Measurements from ENCODE around the gene TSNAX.
"Not testable (repeated sequence)": the region's sequence is repeated elsewhere in the genome, so short reads cannot be mapped to it uniquely, and the experiment has no call there.

The TSNAX gene

GRCh38 chr1:231561647-231562383 is 33.3 kb downstream of the TSNAX start:
- no peak for DNase-seq (ENCODE audit: low read depth)

- DNase-seq (ENCODE audit: low read depth) = no peak
Observed at GRCh38 chr1:231563247-231563646, 34.8 kb downstream of the TSNAX start.

- DNase-seq (ENCODE audit: low read depth) = no peak
Observed at GRCh38 chr1:231564373-231564772, 35.9 kb downstream of the TSNAX start.

DNA sequence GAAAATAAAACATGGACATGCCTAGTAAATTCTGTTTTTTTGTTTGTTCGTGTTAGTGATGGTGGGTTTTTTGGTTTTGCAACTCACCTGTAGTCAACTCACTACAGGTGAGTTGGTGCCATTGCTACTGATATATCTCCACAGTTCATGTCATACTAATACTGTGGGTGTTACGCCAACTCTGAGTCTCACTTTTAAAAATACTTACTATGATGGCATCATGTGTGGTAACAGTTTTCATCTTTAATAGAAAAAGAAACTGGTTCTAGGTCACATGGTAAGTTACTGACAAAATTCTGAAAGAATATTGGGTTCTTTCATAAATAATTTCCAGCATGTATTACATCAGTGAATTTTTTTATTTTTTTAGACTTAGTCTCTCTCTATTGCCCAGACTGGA is 38.0 kb downstream of the TSNAX start:
- no peak for DNase-seq (ENCODE audit: low read depth)

GRCh38 chr1:231570262-231570661 is 41.8 kb downstream of the TSNAX start:
- not testable (repeated sequence) for DNase-seq (ENCODE audit: low read depth)

GRCh38 chr1:231571904-231572303 is 43.4 kb downstream of the TSNAX start:
- DNase-seq (ENCODE audit: low read depth) = no peak

- DNase-seq (ENCODE audit: low read depth) = no peak
Observed at GRCh38 chr1:231575472-231575871, 47.0 kb downstream of the TSNAX start.

DNA sequence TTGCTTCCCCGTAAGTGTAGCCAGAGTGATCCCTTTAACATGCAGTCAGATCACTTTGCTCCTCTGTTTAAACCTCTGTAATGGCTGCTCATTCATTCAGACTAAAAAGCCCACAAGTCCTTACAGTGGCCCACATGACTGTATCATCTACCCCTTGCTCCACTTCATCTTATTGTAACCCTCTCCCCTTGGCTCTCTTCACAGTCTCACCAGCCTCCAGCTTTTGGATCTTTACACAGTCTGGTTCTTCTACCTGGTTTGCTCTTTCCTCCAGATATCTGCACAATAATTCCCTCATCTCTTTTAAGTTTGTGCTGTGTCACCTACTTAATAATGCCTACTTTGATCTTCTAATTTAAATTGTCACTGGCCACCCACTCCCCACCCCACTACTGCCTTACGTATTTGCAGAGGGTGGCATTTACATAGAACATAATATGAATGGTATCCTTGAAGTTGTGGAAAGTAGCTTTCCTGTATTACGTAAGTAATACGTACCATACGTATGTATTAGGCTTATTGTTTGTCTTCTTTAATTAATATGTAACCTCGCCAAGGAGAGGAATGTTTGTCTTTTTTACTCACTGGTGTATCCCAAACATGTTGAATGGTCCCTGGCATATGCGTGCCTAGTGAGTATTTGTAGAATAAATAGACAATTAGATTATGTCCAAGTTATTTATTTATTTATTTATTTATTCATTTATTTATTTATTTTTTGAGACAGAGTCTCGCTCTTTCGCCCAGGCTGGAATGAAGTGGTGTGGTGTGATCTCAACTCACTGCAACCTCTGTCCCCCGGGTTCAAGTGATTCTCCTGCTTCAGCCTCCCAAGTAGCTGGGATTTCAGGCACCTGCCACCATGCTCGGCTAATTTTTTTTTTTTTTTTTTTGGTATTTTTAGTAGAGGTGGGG is 48.6 kb downstream of the TSNAX start:
- DNase-seq (ENCODE audit: low read depth) = no peak

DNA sequence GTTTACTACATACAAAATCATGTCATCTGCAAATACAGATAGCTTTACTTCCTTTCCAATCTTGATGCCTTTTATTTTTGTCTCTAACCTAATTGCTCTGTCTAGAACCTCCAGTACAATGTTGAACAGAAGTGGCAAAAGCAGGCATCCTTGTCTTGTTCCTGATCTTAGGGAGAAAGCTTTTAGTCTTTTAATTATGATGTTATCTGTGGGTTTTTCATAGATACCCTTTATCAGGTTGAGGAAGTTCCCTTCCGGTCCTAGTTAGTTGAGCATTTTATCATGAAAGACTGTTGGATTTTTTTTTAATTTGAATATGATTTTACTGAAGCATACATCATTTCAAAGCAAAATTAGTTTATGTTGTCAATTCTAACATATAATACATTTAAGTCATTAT is 52.4 kb downstream of the TSNAX start:
- DNase-seq (ENCODE audit: low read depth) = no peak

- DNase-seq (ENCODE audit: low read depth) = no peak
Observed at GRCh38 chr1:231581859-231582258, 53.4 kb downstream of the TSNAX start.

GRCh38 chr1:231583376-231583775 is 54.9 kb downstream of the TSNAX start:
- DNase-seq (ENCODE audit: low read depth) = no peak

GRCh38 chr1:231584117-231584516 is 55.6 kb downstream of the TSNAX start:
- DNase-seq (ENCODE audit: low read depth) = no peak

DNA sequence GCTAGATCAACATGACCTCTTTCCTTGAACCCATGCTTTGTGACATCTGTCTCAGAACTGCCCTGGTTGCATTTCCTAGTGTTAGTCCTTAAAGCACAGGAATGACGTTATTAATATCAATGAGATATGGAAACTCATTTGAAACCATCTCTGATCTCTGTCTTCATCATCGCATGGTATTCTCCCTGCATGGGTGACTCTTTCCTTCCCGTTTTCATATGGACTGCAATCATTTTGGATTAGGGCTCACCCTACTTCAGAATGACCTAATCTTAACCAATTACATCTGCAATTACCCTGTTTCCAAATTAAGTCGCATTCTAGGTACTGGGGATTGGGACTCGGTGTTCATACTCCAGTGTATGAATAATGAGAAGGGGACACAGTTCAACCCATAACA is 56.5 kb downstream of the TSNAX start:
- DNase-seq (ENCODE audit: low read depth) = no peak

- DNase-seq (ENCODE audit: low read depth) = no peak
Observed at GRCh38 chr1:231590453-231591198, 62.2 kb downstream of the TSNAX start.

- DNase-seq (ENCODE audit: low read depth) = no peak
Observed at GRCh38 chr1:231591466-231591865, 63.0 kb downstream of the TSNAX start.

DNA sequence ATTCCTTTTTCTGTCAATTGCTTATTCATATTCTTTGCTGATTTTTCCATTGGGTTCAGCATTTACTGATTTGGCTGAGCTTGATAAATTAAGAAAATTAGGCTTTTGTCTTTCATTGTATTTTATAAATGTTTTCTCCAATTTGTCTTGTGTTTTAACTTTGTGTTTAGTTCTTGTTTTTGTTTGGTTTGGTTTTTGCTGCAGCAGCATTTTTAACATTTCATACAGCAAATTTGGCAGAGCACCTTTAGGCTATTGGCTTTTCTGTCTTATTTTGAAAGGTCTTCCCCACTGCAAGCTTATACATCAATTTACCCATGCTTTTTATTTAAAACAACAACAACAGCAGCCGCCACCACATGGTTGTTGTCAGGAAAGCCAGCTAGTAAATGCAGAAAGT is 64.3 kb downstream of the TSNAX start:
- no peak for DNase-seq (ENCODE audit: low read depth)

DNA sequence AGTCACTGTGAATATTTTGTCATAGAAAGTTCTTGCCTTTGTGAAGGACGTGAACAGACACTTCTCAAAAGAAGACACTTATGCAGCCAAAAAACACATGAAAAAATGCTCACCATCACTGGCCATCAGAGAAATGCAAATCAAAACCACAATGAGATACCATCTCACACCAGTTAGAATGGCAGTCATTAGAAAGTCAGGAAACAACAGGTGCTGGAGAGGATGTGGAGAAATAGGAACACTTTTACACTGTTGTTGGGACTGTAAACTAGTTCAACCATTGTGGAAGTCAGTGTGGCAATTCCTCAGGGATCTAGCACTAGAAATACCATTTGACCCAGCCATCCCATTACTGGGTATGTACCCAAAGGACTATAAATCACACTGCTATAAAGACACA is 64.8 kb downstream of the TSNAX start:
- DNase-seq (ENCODE audit: low read depth) = not testable (repeated sequence)

DNA sequence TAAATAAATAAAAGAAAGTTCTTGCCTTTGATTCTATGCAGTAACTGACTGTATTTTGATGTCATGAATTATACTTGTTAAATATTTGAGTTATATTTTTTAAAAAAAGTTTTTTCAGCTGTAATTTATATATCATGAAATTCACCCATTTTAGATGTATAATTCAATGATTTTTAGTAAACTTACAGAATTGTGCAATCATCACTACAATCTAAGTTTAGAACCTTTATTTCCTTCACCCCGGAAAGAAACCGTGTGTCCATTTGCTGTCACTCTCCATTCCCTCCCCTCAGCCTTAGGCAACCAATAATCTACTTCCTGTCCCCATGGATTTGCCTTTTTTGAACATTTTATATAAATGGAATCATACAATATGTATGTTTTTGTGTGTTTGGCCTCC is 65.7 kb downstream of the TSNAX start:
- no peak for DNase-seq (ENCODE audit: low read depth)

GRCh38 chr1:231594749-231595148 is 66.3 kb downstream of the TSNAX start:
- no peak for DNase-seq (ENCODE audit: low read depth)

- no peak for DNase-seq (ENCODE audit: low read depth)
Observed at GRCh38 chr1:231596337-231596791, 67.9 kb downstream of the TSNAX start.

DNA sequence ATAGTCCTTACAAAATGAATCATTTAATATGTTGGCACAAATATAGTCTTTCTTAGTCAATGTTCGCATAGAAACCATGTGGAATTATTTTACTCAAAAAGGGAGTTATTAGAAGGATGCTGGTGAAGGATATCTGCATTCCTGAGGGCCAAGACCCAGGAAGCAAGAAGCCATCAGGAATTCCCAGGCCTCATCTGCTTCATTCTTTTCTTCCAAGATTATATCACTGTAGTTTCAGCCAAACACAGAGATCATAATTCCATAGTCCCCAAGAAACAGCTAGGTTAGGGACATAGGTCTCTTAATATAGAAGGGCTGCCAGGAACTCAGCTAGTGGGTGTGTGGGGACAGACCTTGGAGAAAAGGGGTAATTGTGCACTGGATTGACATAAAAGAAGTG is 69.5 kb downstream of the TSNAX start:
- no peak for DNase-seq (ENCODE audit: low read depth)

DNA sequence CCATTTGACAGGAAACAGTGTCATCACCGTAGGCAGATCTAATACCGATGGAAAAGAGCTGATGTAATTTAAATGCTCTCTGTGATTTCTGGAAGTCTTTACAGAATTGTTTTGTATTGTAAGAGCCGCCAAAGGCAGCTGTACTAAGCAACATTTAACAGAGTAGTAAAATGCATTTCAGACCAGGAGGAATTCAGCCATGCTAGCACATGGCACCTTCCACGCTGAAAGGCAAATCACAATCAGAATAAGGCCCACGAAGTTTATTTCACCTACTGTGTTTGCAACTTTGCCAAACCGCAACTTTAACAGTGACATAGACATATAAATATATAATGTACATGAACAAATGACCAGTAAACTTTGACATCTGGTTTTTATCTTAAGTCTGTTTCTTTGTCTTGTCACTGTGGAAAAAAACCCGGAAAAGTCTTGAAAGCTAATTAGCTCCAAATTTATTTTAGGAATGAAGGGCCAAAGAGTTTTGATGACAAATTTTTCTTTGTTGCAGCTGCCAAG is 72.0 kb downstream of the TSNAX start:
- DNase-seq (ENCODE audit: low read depth) = no peak

All from activated T-helper 9 cell treated with anti-CD3 and anti-CD28 coated beads, Interleukin-2, amount 50 U/mL, for 16 hours (primary cell).